Measurements from ENCODE around the gene FNTB.

DNA sequence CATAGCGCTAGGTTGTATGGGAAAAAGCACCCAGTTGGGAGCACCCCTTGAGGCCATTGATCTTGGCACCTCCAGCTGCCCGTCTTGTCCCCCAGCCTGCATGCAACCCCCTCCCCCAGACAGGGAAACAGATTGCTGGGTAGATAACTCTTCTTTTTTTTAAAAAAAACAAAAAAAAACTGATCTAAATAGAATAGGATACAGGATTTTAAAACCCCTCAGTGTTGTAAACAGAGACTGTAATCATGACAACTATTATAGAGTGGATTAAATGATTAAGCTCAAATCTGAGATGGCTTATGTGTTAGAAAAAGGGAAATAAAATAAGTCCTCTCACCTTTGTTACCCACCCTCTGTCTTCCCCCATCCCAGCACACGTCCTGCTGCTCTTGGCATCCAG, 66.8 kb downstream of the FNTB start:
- no peak for TF ChIP-seq POLR2A (IDR thresholded peaks at IDR 0.05)
- TF ChIP-seq, protein P1, sequence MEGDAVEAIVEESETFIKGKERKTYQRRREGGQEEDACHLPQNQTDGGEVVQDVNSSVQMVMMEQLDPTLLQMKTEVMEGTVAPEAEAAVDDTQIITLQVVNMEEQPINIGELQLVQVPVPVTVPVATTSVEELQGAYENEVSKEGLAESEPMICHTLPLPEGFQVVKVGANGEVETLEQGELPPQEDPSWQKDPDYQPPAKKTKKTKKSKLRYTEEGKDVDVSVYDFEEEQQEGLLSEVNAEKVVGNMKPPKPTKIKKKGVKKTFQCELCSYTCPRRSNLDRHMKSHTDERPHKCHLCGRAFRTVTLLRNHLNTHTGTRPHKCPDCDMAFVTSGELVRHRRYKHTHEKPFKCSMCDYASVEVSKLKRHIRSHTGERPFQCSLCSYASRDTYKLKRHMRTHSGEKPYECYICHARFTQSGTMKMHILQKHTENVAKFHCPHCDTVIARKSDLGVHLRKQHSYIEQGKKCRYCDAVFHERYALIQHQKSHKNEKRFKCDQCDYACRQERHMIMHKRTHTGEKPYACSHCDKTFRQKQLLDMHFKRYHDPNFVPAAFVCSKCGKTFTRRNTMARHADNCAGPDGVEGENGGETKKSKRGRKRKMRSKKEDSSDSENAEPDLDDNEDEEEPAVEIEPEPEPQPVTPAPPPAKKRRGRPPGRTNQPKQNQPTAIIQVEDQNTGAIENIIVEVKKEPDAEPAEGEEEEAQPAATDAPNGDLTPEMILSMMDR (IDR thresholded peaks at IDR 0.05): no peak
